Parathyroid adenoma (tissue), 2 donors: Measurements from ENCODE around the gene TNP1.

Source experiments
- H2AFZ ChIP-seq: fragments of 300-600 bp; sonication (generic); one replicate; pipeline ENCODE4 v1.7.0; 2017; ENCODE audit warnings: antibody characterized with exemption, mild to moderate bottlenecking
- H3K27ac ChIP-seq: fragments of 300-600 bp; sonication (generic); one replicate; pipeline ENCODE4 v1.7.0; 2017
- H3K27me3 ChIP-seq: fragments of 300-600 bp; sonication (generic); one replicate; pipeline ENCODE4 v1.7.0; 2017; ENCODE audit warnings: low read length; ENCODE audit not compliant: control insufficient read depth, insufficient read depth
- H3K36me3 ChIP-seq: fragments of 300-600 bp; sonication (generic); one replicate; pipeline ENCODE4 v1.7.0; 2017; ENCODE audit warnings: low read length; ENCODE audit not compliant: control insufficient read depth, insufficient read depth
- H3K4me1 ChIP-seq: fragments of 300-600 bp; sonication (generic); one replicate; pipeline ENCODE4 v1.7.0; 2017; ENCODE audit warnings: control low read depth
- H3K4me2 ChIP-seq: fragments of 300-600 bp; sonication (generic); one replicate; pipeline ENCODE4 v1.7.0; 2017; ENCODE audit warnings: low read length
- H3K4me3 ChIP-seq: fragments of 300-600 bp; sonication (generic); one replicate; pipeline ENCODE4 v1.7.0; 2017; ENCODE audit warnings: low read depth, low read length
- H3K79me2 ChIP-seq: fragments of 300-600 bp; sonication (generic); one replicate; pipeline ENCODE4 v1.7.0; 2017; ENCODE audit warnings: control low read depth
- H3K9ac ChIP-seq: fragments of 300-600 bp; sonication (generic); one replicate; pipeline ENCODE4 v1.7.0; 2017; ENCODE audit warnings: mild to moderate bottlenecking
- H3K9me3 ChIP-seq: fragments of 300-600 bp; sonication (generic); one replicate; pipeline ENCODE4 v1.7.0; 2017; ENCODE audit warnings: low read length; ENCODE audit not compliant: control insufficient read depth
- CTCF ChIP-seq: fragments of 300-600 bp; sonication (generic); IDR thresholded peaks from one replicate; pipeline ENCODE4 v1.7.0; 2017; ENCODE audit warnings: antibody characterized with exemption, mild to moderate bottlenecking
- donor health status: primary hyperparathyroidism.

The TNP1 gene

DNA sequence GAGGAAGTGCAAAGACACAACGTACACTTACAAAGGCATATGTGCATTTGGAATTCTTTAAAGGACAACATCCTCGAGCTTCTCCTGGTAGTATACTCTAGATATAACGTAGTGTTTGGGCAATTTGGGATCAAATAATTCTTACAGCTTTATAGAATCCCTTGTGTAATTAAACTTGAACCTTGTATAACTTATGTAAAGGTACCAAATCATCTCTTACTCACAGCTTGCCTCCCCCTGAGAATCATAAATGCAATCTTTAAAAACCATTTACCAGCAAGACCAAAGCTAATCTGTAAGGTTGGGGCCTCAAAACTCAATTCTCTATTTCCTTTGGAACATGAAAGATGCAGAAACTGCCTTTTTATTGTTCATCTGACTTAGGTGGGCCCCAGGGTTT is 12.2 kb upstream of the TNP1 start:
- H3K27me3 ChIP-seq, result no peaks in the 10 kb centered on the region
- H3K79me2 ChIP-seq, result no peaks in the 10 kb centered on the region
- H3K4me3 ChIP-seq, result no peak overlapping the region
- no peak for TF ChIP-seq CTCF
- H3K9me3 ChIP-seq, result no peaks in the 10 kb centered on the region
- no peak overlapping the region for H2AFZ ChIP-seq
- no peak overlapping the region for H3K27ac ChIP-seq
- H3K9ac ChIP-seq, result no peak overlapping the region
- no peaks in the 10 kb centered on the region for H3K4me1 ChIP-seq
- no peak overlapping the region for H3K4me2 ChIP-seq
- no peaks in the 10 kb centered on the region for H3K36me3 ChIP-seq

GRCh38 chr2:216871333-216871934 is 11.6 kb upstream of the TNP1 start:
- TF ChIP-seq CTCF, result no peak
- Histone ChIP-seq H3K4me3 (no peak overlapping the region), H3K27ac (no peak overlapping the region), H3K4me1 (no peaks in the 10 kb centered on the region), H3K36me3 (no peaks in the 10 kb centered on the region), H3K79me2 (no peaks in the 10 kb centered on the region), H3K9ac (no peak overlapping the region), H2AFZ (no peak overlapping the region), H3K4me2 (no peak overlapping the region), H3K27me3 (no peaks in the 10 kb centered on the region), H3K9me3 (no peaks in the 10 kb centered on the region)

DNA sequence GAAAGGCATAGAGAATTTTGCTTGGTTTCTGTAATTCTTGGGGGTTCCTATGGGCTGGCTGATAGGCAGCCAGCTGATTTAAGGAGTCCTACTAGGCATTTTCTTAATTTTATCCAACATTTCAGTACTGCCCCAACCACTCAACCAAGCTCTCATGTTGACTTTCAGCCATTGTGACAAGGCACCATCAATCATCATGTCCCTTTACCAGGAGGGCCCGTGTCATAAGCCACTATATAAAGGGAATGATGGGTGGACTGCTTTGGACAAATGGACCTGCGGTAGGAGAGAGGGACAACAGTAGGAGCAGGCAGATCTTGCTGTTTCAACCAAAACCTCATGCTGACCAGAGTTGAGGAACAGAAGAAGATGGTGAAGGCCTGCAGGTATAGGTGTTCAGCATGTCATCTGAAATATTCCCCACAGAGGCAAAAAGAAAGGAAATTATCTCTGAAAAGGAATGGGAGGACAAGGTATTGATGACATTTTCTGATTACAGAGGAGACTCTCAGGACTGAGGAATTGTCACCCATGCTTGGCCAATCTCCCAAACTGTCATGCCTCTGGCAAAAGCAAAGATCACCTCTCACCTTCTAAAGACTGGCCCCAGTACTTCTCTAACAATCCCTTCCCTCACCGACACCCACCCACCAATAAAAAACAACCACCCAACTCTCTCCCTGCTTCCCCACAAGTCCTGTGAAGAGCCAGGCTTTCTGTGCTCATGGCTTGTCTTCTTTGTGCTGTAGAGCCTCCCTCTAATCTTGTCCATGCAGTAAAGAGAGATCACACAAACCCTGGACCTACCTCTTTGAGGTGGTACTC is 10.9 kb upstream of the TNP1 start:
- Histone ChIP-seq H3K4me1 (no peaks in the 10 kb centered on the region), H3K36me3 (no peaks in the 10 kb centered on the region), H3K4me3 (no peak overlapping the region), H3K27me3 (no peaks in the 10 kb centered on the region), H3K27ac (no peak overlapping the region), H3K9me3 (no peaks in the 10 kb centered on the region), H2AFZ (no peak overlapping the region), H3K9ac (no peak overlapping the region), H3K79me2 (no peaks in the 10 kb centered on the region), H3K4me2 (no peak overlapping the region)
- TF ChIP-seq CTCF, result no peak

- Histone ChIP-seq H3K79me2 (no peaks in the 10 kb centered on the region), H3K9me3 (no peaks in the 10 kb centered on the region), H3K4me3 (no peak overlapping the region), H3K4me2 (no peak overlapping the region), H3K27me3 (no peaks in the 10 kb centered on the region), H3K4me1 (no peaks in the 10 kb centered on the region), H3K36me3 (no peaks in the 10 kb centered on the region), H3K9ac (no peak overlapping the region), H2AFZ (no peak overlapping the region), H3K27ac (no peak overlapping the region)
- TF ChIP-seq CTCF, result no peak
These were observed 6.7 kb upstream of the TNP1 start for GRCh38 chr2:216866515-216867095.
